Measurements from ENCODE around the gene NADK.
"Not testable (repeated sequence)": the region's sequence is repeated elsewhere in the genome, so short reads cannot be mapped to it uniquely, and the experiment has no call there.

NADK gene

DNA sequence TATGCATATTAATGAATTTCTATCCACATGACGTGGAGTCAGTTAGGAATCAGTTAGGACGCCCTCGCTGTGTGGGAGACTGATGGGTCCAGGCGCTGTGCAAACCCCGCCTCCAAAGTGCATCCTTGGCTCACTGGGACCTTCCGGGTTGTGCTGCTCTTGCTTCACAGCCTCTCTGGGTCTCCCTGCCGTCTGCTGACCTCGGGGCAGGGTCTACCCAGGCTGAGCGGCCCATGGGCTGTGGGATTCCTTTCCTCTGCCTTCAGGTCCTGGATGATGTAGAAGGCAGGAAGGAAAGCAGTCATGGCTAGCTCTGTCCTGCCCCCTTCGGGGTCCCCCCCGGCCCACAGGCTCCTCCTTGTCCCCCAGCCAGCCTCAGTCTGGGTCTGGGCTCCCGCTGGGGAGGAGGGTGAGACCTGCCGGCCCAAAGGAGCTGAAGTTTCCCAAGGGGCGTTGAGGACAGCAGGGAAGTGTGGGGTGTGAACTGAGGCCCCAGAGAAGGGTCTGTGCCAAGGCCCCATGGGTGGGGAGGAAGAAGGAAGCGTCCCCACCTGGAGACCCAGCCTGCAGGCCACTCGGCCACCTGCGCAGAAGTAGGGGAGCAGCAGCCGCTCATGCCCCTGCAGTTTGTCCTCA lies 29.5 kb downstream of the NADK start:
- H3K4me1 Mint-ChIP-seq = peaks cover 11% of the 10 kb centered on the region
- no peaks in the 10 kb centered on the region for H3K27me3 Mint-ChIP-seq
- H3K9me3 Mint-ChIP-seq = no peaks in the 10 kb centered on the region
- no peak for ATAC-seq
- peak overlapping the region; percentile 26 for H3K4me3 Mint-ChIP-seq
- H3K27ac Mint-ChIP-seq = no peak overlapping the region
- peaks cover 12% of the 10 kb centered on the region for H3K36me3 Mint-ChIP-seq

DNA sequence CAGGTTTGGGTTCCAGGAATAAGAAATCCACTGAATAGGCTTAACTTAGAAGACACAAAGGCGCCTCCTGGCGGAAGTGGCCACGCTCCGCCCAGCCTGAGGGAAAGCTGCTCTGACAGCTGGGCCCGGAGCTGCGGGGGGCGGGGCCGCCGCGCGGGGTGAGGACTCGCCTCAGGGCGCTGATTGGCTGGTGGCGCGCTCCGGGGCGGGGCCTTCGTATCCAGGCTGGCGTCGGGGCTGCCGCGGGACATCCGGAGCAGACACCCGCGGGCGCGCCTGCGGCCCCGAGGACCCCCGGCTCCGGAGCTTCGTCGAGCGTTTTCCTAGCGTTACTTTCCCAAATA lies 31.7 kb downstream of the NADK start:
- Mint-ChIP-seq H3K27ac (peak overlapping the region; percentile 95), H3K4me3 (peak overlapping the region; percentile 78), H3K4me1 (peaks cover 11% of the 10 kb centered on the region)
- peak; percentile 94 for ATAC-seq
- H3K27me3 Mint-ChIP-seq, H3K36me3 Mint-ChIP-seq, H3K9me3 Mint-ChIP-seq: not testable (repeated sequence)

DNA sequence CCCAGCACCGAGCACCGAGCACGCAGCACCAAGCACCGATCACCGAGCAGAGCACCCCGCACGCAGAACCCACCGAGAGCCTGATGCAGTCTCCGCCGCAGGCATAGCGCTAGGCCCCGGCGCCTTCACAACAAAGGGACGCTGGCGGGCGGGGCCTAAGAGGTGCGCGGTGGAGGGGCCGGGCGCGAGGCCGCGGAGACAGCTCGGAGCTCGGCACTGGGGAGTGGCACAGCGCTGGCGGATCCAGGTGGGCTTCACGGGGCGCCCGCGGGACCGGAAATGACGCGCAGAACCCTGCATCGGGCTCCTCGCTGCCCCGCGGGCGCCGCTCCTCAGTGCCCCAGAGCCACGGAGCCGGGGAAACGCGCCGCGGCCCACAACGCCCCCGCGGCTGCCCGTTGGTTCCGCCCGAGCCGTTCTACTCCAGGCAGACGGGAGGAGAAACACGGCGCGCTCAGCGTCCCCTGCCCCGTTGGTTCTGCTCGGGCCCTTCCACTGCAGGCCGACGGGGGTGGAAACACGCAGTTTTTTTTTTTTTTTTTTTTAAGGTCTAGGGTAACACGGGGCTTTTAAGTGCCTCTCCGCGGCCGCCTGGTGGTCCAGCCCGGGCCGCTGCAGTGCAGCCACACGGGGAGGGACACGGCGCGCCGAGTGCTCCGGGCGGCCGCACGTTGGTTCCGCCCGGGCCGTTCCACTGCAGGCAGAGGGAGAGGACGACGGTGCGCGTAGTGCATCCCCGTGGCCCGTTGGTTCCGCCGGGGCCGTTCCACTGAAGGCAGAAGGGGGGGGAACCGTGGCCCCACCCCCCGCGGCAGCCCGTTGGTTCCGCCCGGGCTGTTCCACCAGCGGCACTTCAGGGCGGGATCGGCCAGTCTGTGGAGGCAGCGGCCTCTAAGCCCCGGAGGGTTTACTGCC lies 32.4 kb downstream of the NADK start:
- peak overlapping the region; percentile 95 for H3K27ac Mint-ChIP-seq
- not testable (repeated sequence) for H3K36me3 Mint-ChIP-seq, H3K9me3 Mint-ChIP-seq, H3K27me3 Mint-ChIP-seq
- peak overlapping the region; percentile 78 for H3K4me3 Mint-ChIP-seq
- peaks cover 11% of the 10 kb centered on the region for H3K4me1 Mint-ChIP-seq
- ATAC-seq = peak; percentile 87

DNA sequence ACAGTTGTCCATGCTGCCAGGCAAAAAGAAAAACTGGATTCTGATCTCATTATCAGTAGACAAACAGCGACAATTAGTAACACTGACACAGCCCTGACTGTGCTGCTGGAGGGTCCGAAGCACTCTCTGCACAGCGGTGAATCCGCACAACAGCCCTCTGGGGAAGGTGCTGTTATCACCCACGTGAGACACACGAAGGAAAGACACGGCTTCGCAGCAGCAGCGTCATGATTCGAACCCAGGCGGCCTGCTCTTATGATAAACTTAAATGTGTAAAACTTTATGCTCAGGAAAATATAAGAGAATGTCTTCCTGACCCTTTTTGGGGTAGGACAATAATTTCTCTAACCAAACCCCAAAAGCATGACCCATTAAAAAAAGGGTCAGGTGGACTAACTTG lies 35.7 kb downstream of the NADK start:
- H3K36me3 Mint-ChIP-seq, H3K4me3 Mint-ChIP-seq, H3K27me3 Mint-ChIP-seq, H3K9me3 Mint-ChIP-seq, ATAC-seq, H3K4me1 Mint-ChIP-seq, H3K27ac Mint-ChIP-seq: not testable (repeated sequence)

DNA sequence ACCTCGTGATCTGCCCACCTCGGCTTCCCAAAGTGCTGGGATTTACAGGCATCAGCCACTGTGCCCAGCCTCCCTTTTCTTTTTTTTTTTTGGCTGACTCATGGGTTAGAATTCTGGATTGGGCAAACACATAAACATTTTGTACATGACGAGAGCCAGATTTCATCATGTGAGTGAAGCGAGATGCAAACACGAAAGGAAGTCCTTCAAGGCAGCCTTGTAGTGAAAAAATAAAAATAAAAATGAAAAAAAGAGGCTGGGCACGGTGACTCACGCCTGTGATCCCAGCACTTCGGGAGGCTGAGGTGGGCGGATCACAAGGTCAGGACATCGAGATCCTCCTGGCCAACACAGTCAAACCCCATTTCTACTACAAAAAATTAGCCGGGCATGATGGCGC lies 37.3 kb downstream of the NADK start:
- H3K4me1 Mint-ChIP-seq, H3K36me3 Mint-ChIP-seq, H3K27me3 Mint-ChIP-seq: not testable (repeated sequence)

DNA sequence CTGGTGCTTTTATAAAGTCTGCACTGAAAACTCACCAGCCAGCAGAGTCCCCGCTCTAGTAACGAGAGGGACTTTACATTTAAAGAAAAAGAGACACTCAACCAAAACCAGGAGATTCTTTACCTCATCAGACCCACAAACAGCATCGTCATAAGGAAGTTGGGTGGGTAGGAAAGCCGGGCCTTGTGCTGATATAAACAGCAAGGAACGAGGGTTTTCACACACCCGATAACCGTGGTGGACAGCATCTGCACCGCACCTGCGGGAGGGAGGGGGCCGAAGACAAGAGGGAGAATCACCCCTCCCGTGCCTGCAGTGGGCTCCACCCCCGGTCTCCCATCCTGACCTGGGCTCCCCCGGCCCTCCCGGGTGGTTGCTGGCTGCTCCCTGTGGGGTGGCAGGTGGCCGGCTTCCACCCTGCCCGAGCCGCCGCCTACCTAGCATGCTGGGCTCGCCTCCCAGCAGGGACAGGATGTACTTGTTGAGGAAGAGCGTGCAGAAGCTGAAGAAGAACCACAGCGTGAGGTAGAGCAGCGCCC lies 39.4 kb downstream of the NADK start:
- ATAC-seq = peak; percentile 63
- H3K4me1 Mint-ChIP-seq, H3K9me3 Mint-ChIP-seq, H3K36me3 Mint-ChIP-seq, H3K4me3 Mint-ChIP-seq, H3K27me3 Mint-ChIP-seq, H3K27ac Mint-ChIP-seq: not testable (repeated sequence)

More for the DNA sequence above, 37.3 kb downstream of the NADK start:
- not testable (repeated sequence) for H3K9me3 Mint-ChIP-seq, ATAC-seq, H3K4me3 Mint-ChIP-seq, H3K27ac Mint-ChIP-seq

DNA sequence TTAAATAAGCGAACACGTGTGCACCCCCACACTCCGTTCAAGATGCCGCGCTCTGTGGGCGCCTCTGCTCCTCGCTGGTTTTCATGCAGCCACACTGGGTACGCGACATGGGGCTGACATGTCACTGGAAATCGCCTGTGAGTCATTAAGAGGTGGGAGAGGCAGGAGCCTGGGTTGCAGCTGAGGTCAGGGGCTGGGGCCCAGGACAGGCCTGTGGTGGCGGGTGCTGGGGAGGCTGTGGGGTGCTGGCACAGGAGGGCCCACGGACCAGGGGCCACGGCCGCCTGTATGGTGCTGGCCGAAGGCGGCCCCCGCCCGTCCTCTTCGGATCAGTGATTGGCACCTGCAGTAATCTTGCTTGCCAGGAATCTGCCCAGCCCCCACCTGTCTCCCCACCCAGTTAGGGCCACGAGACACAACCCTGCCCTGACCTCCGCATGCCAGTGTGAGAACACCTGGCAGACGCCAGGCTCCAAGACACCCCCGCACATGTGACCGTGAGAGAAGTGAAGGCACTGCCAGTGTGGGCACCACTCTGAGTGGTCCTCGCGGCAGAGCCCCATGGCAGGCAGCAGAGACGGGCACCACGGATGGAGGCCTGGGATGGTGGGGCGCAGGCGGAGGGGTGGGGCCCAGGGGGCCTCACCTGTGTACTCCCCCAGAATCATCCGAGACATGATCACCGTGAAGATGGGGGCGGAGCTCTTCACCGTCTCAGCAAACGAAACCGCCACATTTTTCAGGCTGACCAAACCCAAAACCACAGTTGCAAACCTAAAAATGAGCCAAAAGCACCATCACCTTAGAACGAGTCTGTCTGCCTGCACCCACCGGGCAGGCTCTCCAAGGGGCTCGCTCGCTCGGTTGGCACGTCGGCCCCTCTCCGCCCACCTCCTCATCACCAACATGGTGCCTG lies 40.3 kb downstream of the NADK start:
- not testable (repeated sequence) for H3K9me3 Mint-ChIP-seq, H3K27me3 Mint-ChIP-seq, H3K4me1 Mint-ChIP-seq
- peak; percentile 77 for ATAC-seq
- Mint-ChIP-seq H3K27ac (peak overlapping the region; percentile 58), H3K36me3 (peaks cover 11% of the 10 kb centered on the region), H3K4me3 (peak overlapping the region; percentile 43)

DNA sequence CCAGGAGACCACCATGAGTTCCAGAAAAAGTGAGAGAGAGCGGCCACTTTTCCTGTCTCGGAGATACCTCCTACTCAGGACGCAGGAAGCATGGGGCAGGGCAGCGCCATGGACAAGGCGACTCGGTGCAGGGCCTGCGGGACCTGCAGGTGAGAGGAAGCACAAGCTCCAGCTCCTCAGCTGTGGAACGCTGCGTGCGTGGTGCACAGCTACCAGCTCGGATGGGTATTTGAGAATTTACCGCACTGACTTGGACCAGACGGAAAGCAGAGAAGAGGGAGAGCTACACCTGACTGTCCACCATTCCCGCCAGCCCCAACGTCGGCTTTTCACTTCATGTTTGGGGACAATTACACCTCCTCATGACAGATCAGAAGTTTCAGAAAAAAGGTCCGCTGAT lies 45.9 kb downstream of the NADK start:
- ATAC-seq = no peak
- H3K36me3 Mint-ChIP-seq = peaks cover 25% of the 10 kb centered on the region
- H3K4me3 Mint-ChIP-seq = no peak overlapping the region
- no peak overlapping the region for H3K27ac Mint-ChIP-seq
- H3K9me3 Mint-ChIP-seq = no peaks in the 10 kb centered on the region
- H3K27me3 Mint-ChIP-seq = no peaks in the 10 kb centered on the region
- no peaks in the 10 kb centered on the region for H3K4me1 Mint-ChIP-seq

DNA sequence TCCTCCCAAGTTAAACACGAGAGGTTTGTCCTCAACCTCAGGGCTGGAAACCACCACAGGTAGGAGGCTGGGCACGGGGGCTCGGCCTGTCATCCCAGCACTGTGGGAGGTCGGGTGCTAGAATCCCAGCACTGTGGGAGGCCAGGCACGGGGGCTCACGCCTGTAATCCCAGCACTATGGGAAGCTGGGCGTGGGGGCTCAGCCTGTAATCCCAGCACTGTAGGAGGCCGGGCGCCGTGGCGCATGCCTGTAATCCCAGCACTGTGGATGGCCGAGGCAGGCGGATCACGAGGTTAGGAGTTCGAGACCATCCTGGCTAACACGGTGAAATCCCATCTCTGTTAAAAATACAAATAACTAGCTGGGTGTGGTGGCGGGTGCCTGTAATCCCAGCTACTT lies 47.4 kb downstream of the NADK start:
- Mint-ChIP-seq H3K4me1 (peaks cover 5% of the 10 kb centered on the region), H3K27ac (peak overlapping the region; percentile 64), H3K36me3 (peaks cover 18% of the 10 kb centered on the region), H3K9me3 (no peaks in the 10 kb centered on the region), H3K27me3 (no peaks in the 10 kb centered on the region), H3K4me3 (no peak overlapping the region)
- no peak for ATAC-seq

DNA sequence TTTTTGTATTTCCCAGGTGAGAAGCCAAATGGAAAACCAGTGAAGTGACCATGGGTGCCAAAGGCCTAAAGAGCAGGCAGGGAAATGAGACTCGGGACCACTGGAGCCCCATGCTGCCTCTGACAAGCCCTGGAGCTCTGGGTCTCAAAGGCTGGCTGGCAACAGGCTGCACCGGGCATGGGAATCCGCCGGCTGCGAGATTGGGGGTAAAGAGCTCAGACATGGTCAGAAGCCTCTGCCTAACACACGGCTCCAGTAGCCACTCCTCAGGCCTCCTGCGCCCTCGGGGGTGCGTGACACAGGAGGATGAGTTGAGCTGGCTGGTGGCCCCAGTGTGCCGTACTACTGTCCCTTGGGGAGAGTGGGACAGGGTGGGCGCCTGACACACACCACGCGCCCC lies 48.0 kb downstream of the NADK start:
- H3K9me3 Mint-ChIP-seq, H3K27ac Mint-ChIP-seq, H3K4me3 Mint-ChIP-seq, H3K27me3 Mint-ChIP-seq, ATAC-seq, H3K4me1 Mint-ChIP-seq: not testable (repeated sequence)
- peaks cover 18% of the 10 kb centered on the region for H3K36me3 Mint-ChIP-seq

DNA sequence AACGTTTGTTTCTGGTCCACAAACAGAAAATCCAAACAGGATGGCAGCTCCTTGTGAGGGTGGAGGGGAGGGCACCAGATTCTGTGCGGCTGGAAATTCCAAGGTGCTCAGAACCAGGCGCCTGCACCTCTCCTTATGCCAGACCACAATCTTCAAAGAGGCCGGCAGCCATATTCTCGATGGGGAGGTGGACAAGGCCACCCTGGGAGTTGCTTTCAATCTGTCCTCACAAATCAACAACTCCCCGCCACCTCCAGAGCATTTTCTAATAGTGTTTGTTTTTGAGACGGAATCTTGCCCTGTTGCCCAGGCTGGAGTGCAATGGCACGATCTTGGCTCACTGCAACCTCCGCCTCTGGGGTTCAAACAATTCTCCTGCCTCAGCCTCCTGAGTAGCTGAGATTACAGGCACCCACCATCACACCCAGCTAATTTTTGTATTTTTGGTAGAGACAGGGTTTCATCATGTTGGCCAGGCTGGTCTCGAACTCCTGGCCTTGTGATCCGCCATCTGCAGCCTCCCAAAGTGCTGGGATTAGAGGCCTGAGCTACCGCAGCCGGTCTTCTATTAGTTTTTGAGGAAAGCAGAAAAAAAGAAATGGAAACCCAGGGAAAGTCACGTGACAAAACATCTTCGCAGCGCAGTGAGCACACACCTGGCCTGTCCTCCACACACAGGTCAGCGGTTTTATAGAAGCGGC lies 49.0 kb downstream of the NADK start:
- ATAC-seq, H3K27me3 Mint-ChIP-seq, H3K9me3 Mint-ChIP-seq, H3K4me1 Mint-ChIP-seq, H3K27ac Mint-ChIP-seq, H3K4me3 Mint-ChIP-seq: not testable (repeated sequence)
- H3K36me3 Mint-ChIP-seq = peaks cover 18% of the 10 kb centered on the region

DNA sequence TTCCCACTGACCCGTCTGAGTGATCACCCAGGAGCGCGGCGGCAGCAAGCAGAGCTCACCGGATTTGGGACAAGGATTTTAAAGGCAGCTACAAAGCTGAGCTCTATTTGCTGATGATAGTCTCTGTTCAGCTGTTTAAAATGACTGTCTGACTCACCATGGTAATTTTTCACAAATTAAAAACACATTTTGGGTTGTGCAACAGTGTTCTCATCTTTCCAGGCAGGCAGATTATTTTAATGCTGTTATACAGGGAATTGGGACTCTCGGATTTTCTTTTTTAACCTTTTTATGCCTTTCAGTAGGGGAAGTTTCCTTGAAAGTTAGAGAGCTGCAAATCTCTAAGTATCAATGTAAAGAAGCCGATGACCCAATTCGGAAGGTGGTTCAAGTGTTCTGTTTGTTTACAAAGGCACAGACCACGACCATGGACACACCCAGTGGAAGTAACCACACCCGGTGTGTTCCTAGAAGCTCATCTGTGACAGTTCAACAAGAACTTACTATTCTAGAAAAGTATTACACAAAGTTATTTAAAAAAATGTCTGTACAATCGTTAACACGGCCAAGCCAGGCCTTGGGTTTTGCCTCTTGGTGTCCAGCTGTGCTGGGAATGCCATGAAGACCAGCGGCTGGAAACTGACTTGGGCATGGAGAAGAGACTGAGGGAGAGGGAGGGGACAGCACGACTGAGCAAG lies 49.8 kb downstream of the NADK start:
- H3K36me3 Mint-ChIP-seq = peaks cover 13% of the 10 kb centered on the region
- H3K4me1 Mint-ChIP-seq, H3K27ac Mint-ChIP-seq, H3K27me3 Mint-ChIP-seq, H3K4me3 Mint-ChIP-seq, ATAC-seq, H3K9me3 Mint-ChIP-seq: not testable (repeated sequence)

DNA sequence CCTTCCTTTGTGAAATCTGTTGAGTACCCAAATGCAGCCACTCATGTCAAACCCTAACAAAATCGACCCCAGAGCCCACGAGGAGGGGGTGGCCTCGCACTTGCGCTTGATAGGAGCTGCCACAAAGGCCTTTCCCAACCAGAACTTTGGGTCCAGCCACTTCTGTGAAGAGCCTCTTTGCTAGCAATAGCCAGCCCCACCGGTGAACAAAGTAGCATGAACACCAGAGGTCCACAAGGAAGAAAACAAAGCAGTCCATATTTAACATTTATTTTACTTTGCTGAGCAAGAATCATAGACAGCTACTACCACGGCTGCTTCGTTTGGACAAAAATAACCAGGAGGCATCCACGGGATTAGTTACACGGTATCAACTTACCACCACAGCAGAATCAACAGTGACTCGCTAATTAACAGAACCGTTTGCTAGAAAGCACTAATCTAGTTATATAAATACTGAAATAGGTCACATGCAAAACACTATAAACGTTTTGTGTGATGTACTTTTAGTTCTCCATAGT lies 51.1 kb downstream of the NADK start:
- not testable (repeated sequence) for H3K4me1 Mint-ChIP-seq, H3K36me3 Mint-ChIP-seq, ATAC-seq, H3K9me3 Mint-ChIP-seq, H3K27me3 Mint-ChIP-seq, H3K4me3 Mint-ChIP-seq, H3K27ac Mint-ChIP-seq

DNA sequence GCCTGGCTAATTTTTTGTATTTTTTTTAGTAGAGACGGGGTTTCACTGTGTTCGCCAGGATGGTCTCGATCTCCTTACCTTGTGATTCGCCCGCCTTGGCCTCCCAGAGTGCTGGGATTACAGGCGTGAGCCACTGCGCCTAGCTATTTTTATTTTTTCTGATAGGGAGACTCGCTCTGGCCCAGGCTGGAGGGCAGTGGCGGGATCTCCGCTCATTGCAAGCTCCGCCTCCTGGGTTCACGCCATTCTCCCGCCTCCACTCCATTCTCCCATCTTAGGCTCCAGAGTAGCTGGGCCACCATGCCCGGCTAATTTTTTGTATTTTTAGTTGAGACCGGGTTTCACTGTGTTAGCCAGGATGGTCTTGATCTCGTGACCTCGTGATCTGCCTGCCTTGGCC lies 52.2 kb downstream of the NADK start:
- H3K27me3 Mint-ChIP-seq, H3K4me1 Mint-ChIP-seq, ATAC-seq, H3K9me3 Mint-ChIP-seq, H3K36me3 Mint-ChIP-seq: not testable (repeated sequence)
- Mint-ChIP-seq H3K27ac (peak overlapping the region; percentile 57), H3K4me3 (peak overlapping the region; percentile 55)

Data from stimulated activated memory B cell treated with anti-CD40 and anti-IgM and Interleukin-4, amounts not matched to agents 10 μg/mL and 1 μg/mL and 100 μg/mL, for 72 hours (primary cell).